Neural cell (in vitro differentiated cells): ENCODE results near the gene SCN2A.

Experiments used
- CTCF ChIP-seq: fragments of 450-650 bp; IDR thresholded peaks from 2 replicates; pipeline ENCODE4 v1.5.1; 2014; ENCODE audit warnings: antibody characterized with exemption, mild to moderate bottlenecking, moderate library complexity; ENCODE audit not compliant: poor library complexity, severe bottlenecking
- EP300 ChIP-seq: fragments of 450-650 bp; conservative IDR thresholded peaks from 2 replicates; pipeline ENCODE4 v1.6.1; 2014; ENCODE audit warnings: antibody characterized with exemption, mild to moderate bottlenecking, moderate library complexity; ENCODE audit not compliant: poor library complexity, severe bottlenecking
- EZH2 ChIP-seq: fragments of 200-600, 300-800 bp; shearing (Covaris generic), sonication (generic); IDR thresholded peaks from 2 replicates; pipeline ENCODE4 v1.6.1; 2014; ENCODE audit warnings: antibody characterized with exemption, low read length, borderline replicate concordance, mild to moderate bottlenecking; ENCODE audit not compliant: insufficient read depth, poor library complexity, severe bottlenecking
- MXI1 ChIP-seq: fragments of 450-650 bp; conservative IDR thresholded peaks from 2 replicates; pipeline ENCODE4 v1.6.1; 2014; ENCODE audit warnings: antibody characterized with exemption, mild to moderate bottlenecking; ENCODE audit not compliant: poor library complexity, severe bottlenecking
- POLR2AphosphoS5 ChIP-seq: IDR thresholded peaks from 2 replicates; pipeline ENCODE4 v1.6.1; 2012
- RAD21 ChIP-seq: fragments of 450-650 bp; conservative IDR thresholded peaks from 2 replicates; pipeline ENCODE4 v1.6.1; 2014; ENCODE audit warnings: antibody characterized with exemption, mild to moderate bottlenecking, moderate library complexity
- TAF1 ChIP-seq: IDR thresholded peaks from 2 replicates; pipeline ENCODE4 v1.6.1; 2012; ENCODE audit warnings: low read depth
- TF ChIP-seq, protein P1 (sequence below): IDR thresholded peaks from 2 replicates; pipeline ENCODE4 v1.6.1; 2012; ENCODE audit warnings: borderline replicate concordance

DNA sequence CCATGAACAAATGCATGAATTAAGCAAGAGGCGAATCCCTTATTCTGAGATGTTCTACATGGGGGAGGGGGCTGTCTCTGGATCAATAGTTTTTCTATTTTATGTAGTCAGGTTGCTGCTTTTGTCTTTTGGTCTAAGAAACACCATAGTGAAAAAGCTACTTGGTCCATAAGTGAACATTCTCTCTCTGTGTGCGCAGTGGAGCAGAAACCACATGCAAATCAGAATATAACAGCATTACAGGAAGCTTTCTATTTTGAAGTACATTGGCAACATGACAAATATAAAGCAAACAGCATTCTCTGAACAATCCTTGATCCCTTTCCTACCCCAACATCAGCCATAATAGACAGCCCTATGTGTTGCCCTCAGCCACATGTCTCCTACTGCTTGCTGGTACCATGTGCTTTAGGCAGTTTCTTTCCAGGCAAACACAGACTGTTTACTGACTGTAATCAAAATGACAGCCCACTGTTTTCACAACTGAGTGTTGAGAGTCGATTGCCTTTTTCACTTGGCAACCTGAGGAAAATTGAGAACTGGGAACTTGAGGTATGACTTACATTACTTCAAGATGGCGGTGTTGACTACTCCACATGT, 45.9 kb upstream of the SCN2A start:
- TF ChIP-seq RAD21: no peak
- TF ChIP-seq CTCF: no peak
- TF ChIP-seq, protein P1, sequence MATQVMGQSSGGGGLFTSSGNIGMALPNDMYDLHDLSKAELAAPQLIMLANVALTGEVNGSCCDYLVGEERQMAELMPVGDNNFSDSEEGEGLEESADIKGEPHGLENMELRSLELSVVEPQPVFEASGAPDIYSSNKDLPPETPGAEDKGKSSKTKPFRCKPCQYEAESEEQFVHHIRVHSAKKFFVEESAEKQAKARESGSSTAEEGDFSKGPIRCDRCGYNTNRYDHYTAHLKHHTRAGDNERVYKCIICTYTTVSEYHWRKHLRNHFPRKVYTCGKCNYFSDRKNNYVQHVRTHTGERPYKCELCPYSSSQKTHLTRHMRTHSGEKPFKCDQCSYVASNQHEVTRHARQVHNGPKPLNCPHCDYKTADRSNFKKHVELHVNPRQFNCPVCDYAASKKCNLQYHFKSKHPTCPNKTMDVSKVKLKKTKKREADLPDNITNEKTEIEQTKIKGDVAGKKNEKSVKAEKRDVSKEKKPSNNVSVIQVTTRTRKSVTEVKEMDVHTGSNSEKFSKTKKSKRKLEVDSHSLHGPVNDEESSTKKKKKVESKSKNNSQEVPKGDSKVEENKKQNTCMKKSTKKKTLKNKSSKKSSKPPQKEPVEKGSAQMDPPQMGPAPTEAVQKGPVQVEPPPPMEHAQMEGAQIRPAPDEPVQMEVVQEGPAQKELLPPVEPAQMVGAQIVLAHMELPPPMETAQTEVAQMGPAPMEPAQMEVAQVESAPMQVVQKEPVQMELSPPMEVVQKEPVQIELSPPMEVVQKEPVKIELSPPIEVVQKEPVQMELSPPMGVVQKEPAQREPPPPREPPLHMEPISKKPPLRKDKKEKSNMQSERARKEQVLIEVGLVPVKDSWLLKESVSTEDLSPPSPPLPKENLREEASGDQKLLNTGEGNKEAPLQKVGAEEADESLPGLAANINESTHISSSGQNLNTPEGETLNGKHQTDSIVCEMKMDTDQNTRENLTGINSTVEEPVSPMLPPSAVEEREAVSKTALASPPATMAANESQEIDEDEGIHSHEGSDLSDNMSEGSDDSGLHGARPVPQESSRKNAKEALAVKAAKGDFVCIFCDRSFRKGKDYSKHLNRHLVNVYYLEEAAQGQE: no peak
- TF ChIP-seq POLR2AphosphoS5: no peak
- TF ChIP-seq EZH2: no peak
- no peak for TF ChIP-seq MXI1
- no peak for TF ChIP-seq TAF1
- no peak for TF ChIP-seq EP300
